NCI-H345 (cell line): ENCODE data around the gene ULK3.

Source experiments
- DNase-seq: peaks from one replicate; lab custom pipeline; 2025; lab: John Stamatoyannopoulos, UW

The ULK3 gene

DNA sequence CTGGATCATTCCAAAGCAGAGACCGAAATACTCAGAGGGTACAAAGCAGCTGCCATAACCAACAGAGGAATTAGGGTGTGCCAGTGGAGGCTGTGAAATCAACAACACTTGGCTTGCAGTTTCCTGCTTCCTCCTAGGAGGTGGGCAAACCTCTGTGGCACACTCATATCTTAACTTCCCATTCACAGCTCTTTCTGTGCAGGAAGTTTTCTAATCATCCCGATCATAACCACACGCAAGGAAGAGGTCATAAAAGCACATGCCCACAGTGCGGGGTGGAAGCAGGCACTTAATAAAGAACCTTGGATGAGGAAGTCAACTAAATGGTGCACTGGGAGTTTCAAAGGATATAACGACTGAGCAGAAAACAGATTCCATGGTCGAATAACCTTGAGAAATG lies 25.1 kb upstream of the ULK3 start:
- DNase-seq = no peak

- DNase-seq = no peak
Measured at GRCh38 chr15:74867466-74868038, 24.6 kb upstream of the ULK3 start.

GRCh38 chr15:74866090-74866489 lies 23.1 kb upstream of the ULK3 start:
- DNase-seq = no peak

GRCh38 chr15:74865316-74865715 lies 22.4 kb upstream of the ULK3 start:
- no peak for DNase-seq

GRCh38 chr15:74864296-74864695 lies 21.3 kb upstream of the ULK3 start:
- no peak for DNase-seq

- no peak for DNase-seq
Measured at GRCh38 chr15:74863239-74864056, 20.5 kb upstream of the ULK3 start.

DNA sequence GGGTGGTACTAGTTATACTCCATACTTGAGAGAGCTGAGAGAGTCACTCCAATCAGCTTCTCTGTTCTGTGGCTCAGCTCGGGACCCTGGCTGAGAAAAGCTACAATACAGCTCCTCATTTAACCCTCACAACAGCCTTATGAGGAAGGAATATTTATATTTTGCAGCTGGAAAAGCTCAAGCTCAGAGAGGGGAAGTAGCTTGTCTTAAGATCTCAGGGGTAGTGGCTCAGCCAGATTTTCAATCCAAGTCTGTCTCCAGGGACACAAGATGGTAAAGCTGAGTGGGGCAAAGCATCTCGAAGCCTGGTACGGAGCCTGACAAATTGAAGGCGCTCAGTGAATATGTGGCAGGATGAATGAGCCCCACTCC lies 15.4 kb upstream of the ULK3 start:
- no peak for DNase-seq

DNA sequence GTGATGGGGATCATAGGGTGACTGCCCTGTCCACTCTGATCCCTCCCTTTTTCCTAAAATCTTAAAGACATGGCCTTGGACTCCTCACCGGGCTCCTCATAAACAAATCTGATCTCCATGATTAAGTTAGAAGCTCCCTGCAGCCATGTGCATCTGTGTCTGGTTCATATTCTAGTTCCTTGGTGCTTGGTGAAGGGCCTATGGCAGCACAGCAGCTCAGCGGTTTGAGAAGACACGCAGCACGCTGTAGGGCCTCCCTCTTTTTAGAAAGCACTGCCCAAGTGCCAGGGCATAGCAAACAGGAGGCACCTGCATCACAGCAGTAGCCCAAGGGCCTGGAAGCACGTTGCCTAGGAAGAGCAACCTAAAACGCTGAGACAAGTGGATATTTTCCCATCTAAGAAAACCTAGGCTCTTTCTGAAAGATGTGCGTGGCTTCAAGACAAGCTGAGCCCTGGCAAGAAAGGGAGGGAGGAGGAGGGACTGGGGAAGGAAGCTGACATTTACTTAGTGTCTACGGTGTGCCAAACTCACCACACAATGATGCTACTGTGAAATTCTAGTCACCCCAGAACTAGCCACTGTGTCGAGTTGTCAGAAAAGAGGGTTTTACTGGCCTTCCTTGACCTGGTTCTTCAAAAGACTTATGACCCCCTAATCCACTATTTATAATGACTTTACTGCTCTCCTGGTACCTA lies 14.9 kb upstream of the ULK3 start:
- DNase-seq = no peak

GRCh38 chr15:74857082-74857655 lies 14.2 kb upstream of the ULK3 start:
- DNase-seq = no peak

- no peak for DNase-seq
Measured at GRCh38 chr15:74856537-74856936, 13.6 kb upstream of the ULK3 start.

- no peak for DNase-seq
Measured at GRCh38 chr15:74855857-74856256, 12.9 kb upstream of the ULK3 start.

GRCh38 chr15:74854453-74855022 lies 11.6 kb upstream of the ULK3 start:
- no peak for DNase-seq

DNA sequence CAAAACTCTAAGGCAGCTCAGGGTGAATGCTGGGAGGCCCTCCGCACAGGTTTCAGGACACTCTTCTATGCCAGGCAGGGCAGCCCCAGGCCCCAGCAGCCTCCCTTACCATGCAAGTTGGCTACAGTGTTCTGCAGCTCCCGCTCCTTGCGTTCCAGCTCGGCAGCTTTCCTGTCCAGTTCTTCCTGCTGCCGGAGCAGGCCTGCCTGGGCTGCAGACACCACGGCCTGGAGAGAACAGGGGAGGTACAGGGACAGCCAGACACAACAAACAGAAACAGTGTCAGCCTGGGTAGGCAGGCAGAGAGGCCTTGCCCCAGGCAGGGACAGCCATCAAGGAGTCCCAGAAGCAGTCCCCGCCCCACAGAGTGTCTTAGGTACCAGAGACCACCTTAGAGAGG lies 9.0 kb upstream of the ULK3 start:
- DNase-seq = no peak

DNA sequence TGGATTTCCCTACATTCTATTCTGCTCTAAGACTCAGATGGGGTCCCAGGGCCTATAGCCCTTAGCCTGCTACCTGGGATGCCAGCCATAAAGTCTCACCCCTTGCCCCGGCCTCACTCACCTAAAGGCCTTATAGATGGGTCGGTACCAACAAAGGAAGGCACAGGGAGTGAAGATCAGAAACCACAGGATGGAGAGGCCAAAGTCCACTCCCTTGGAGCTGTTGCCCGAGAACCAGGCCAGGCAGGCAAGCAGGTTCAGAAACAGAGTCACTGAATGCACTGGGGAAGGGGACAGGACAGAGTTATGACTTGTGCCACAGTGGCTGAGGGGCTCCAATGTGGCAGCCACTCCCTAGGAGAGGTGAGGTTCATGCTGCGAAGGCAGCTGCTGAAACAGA lies 7.4 kb upstream of the ULK3 start:
- no peak for DNase-seq

DNA sequence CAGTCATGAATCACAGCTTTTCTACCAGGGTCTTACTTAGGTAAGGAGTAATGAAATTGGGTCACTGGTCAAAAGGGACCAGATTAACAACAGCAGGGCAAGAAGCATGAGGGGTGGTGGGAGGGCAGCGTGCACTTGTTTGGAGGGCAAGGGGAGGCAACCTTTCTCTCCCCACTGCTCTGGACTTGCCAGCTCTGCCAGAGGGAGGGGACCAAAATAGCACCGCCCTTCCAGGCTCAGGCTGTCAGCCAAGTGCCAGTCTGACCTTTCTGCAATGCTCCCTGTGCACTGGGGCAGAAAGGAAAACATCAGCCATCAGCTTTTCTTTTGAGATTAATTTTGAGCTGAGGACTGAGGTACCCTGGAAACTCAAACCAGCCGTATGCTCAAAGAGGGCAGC lies 4.5 kb upstream of the ULK3 start:
- no peak for DNase-seq

- DNase-seq = no peak
Measured at GRCh38 chr15:74845581-74845980, 2.6 kb upstream of the ULK3 start.

DNA sequence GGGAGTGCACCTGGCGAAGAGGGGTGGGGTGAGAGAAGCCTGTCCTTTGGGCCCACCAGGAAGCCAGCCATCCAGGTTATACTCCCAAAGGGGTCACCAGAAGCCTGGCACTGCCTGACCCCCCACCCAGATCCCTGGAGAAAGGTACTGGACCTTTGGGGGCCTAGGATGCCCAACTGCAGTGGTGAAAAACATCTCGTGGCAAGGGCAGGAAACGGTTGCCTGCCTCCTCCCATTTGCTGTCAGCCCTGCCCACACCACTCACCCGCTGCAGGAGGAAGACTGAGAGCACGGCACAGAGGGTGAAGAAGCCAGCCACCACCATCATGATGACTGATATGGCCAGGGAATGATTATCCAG lies 2.2 kb upstream of the ULK3 start:
- DNase-seq = no peak

GRCh38 chr15:74844319-74845207 lies 1.6 kb upstream of the ULK3 start:
- DNase-seq = no peak

- DNase-seq = no peak
Measured at GRCh38 chr15:74843891-74844299, 939 bp upstream of the ULK3 start.

GRCh38 chr15:74843445-74843828 lies 481 bp upstream of the ULK3 start:
- DNase-seq = no peak

- DNase-seq = no peak
Measured at GRCh38 chr15:74841891-74842373, 1.0 kb downstream of the ULK3 start.
